ENCODE results near the gene LRP1B.

GRCh38 chr2:141522702-141523101 is 608.1 kb downstream of the LRP1B start:
- TF ChIP-seq CTCF (IDR thresholded peaks at IDR 0.05) (no peak), POLR2A (IDR thresholded peaks at IDR 0.05) (no peak), POLR2AphosphoS5 (IDR thresholded peaks at IDR 0.05) (no peak)
